HG03159 (cell line): Measurements from ENCODE around the gene HMX2.

Experiments used
- ATAC-seq: cut with Tn5 transposase; IDR thresholded peaks from one replicate; pipeline ENCODE4 v1.9.1; 2021; ENCODE audit warnings: mild to moderate bottlenecking, moderate library complexity; ENCODE audit not compliant: unreplicated experiment

The HMX2 gene

DNA sequence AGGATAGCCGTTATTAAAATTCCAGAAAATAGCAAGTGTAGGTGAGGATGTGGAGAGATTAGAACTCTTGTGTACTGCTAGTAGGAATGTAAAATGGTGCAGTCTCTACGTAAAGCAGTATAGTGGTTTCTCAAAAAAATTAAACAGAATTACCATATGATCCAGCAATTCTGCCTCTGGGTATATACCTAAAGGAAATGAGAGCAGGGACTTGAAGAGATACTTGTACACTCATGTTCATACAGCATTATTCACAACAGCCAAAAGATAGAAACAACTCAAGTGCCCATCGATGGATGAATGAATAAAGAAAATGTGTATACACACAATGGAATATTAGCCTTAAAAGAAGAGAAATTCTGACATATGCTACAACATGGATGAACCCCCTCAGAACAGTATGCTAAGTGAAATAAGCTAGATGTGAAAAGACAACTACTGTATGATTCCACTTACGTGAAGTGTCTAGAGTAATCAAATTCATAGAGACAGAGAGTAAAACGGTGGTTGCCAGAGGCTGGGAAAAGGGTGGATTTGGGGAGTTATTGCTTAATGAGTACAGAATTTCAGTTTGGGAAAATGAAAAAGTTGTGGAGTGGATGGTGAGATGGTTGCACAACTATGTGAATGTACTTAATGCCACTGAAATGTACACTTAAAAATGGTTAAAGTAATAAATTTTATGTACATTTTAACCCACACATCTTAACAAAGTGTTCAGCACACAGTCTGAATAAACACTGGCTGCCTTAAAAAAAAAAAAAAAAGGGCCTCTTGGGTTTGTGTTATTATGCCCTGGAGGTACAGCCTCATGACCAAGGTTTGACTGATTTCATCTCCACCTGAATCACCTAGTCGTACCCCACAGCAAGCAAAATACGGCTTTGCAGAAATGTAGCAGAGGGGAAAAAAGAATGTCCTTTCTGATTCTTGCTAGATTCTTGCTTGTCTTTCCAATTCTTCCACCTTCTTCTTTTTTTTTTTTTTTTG, 32.5 kb downstream of the HMX2 start:
- ATAC-seq = no peak

DNA sequence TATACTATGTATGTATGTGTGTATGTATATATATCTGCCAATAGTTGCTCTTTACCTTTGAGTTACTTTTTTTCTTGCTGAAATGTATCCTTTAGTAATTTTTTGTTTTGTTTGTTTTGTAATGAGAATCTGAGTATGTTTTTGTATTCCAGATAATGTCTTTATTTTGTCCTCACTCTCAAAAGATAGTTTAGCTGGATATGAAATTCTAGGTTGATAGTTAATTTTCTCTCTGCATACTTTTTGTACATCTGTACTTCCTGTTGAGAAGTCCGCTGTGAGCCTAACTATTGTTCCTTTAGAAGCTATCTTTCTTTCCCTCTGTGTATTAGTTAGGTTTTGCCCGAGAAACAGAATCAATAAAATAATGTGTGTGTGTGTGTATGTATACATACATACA, 35.8 kb downstream of the HMX2 start:
- no peak for ATAC-seq

DNA sequence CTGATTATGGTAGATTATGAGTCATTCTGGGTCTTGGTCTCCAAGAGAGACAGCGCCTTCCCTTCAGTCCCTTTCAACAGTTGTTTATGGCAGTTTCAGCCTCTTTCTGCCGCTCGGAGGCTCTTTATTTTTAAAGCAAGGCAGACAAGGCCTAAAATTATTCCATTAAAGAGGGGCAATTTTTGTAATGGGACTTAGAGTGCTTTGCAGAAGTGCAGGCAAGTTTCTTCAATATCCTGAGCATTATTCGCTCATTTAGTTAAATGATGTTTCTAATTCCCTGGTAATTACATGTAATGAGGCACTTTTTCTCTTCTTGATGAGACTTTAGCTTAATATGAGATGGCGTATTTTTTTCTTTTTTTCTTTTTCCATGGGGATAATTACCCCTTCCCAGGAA, 39.8 kb downstream of the HMX2 start:
- ATAC-seq = no peak

DNA sequence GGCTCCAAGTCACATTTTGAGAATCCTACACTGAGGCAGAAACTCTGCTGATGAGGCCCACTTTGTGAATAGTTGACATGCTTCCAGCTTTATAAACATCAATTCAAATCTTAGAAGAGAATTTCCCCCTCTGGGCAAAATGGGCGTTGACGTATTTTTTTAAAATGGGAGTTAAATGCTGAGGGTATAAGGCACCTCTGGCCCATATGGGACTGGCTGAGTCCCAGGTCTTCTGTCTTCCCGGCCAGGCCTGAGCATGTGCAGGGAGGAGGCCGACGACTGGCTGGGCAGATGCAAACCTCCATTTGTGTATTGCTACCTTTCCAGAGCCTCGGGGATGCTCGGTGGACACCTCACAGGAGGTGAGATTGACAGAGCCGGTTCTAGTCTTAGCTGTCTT, 44.0 kb downstream of the HMX2 start:
- ATAC-seq = no peak

DNA sequence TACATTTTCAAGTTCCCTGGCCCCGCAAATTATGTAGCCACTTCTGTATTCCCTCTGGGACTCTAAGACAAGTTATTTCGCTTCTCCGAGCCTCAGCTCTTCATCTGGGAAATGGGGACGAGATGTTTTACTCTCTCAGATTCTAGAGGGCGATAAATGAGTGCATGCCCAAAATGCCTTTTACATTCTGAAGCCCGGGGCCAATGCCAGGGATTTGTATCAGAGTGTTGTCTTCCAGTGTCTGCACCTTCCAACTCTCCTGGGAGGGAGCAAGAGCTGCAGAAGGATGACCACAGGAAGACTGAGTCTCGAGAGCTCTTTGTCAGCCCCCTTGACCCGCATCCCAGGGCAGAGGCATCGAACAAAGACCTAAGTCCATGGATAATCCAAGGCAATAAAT, 46.1 kb downstream of the HMX2 start:
- no peak for ATAC-seq
